Smooth muscle cell of the brain vasculature (primary cell): ENCODE measurements around the gene NAA15.
"Not testable (repeated sequence)": the region's sequence is repeated elsewhere in the genome, so short reads cannot be mapped to it uniquely, and the experiment has no call there.

ENCODE experiments used
- DNase-seq: peaks from one replicate; pipeline ENCODE4 v3.0.0-alpha.2; 2012; ENCODE audit warnings: low read depth, low spot score

Gene NAA15

DNA sequence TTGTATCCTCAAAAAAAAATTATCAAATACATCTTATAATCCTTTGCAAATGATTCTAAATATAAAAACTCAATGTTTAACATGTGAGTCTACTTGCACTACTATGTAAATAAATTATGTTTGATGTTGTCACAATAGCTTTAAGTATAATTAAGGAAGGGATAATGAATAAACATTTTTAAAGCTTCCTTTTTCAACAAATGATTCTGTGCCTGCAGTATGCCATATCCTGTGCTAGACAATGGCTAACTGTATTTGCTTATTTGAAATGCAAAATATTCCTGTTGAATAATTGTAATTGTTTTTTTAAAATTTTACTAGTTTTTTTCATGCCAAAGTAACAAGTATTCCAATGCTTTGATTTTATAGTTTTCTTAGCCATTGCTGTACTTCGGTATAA lies 60.0 kb downstream of the NAA15 start:
- no peak for DNase-seq

DNA sequence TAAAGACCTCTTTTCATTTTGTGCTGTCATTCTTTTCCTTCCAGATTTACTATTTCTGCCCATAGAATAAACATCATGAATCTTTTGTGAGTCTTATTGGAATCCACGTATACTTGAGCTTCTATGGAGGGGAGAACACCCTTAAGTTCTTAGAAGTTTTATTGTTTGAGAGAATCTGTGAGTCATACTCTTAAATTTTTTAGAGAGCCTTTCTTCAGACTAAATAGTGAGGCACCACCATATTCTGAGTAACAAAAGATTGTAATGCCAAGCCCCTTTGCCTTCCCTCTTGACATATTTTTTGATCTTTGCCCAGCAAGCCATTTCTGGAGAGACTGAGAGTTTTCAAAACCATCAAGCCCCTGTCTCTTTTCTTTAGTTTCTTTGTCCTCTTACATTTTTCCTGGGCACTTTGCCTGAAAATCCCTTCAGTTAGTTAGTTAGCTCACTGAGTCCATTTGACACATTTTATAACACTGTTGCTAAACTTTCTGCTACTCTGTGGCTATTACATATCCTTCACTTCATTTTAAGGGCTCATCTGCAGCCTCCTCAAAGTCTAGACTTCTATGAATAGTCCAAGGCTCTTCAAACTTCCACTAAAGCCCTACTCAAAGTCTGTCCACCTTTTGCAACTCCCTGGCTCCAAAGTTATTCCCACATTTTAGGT lies 66.3 kb downstream of the NAA15 start:
- no peak for DNase-seq

DNA sequence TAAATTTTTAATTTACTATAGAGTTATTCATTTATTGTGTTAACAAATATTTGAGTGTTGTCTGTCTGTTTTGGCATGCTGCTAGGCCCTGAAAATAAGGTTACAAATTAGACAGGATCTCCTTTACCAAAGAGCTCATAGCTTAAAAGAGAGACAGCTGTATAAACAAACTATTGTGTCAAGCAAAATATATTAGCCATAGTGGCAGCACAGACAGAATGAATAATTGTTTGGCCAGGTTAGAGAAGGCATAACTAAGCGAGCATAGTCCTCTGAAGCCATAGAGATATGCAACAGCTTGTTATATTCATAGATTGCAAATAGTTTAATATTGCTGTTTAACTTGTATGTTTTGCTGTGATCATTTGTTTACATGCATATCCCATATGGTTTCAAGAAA lies 67.7 kb downstream of the NAA15 start:
- DNase-seq: peak; percentile 26

DNA sequence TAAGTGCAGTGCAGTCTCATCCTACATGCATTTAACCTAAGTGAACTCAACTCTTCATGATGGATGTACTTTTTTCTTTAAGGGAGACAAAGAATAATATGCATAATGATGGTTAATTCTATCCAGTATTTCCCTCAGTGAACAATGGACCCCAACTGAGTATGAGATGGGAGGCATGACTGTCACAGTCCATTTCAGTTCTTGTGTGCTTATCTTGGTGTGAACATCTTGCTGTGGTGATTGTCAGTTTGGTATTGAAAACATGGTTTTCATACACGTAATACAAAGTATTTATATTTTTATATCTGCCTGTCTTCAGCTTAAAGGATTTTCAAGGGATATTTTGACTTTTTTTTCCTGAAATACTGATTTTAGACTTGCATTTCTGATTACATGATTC lies 72.9 kb downstream of the NAA15 start:
- DNase-seq: no peak

DNA sequence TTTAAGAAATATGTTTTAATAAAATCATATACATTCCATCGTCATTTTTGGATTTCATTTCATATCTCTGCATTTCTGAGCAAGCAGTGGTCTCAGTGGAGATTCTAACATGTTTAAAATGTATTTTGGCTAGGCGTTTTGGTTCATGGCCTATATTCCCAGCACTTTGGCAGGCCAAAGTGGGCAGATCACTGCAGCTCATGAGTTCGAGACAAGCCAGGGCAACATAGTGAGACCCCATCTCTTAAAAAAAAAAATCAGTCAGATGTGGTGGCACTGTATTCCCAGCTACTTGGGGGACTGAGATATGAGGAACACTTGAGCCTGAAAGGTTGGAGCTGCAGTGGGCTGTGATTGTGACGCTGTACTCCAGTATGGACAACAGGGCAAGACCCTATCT lies 85.1 kb downstream of the NAA15 start:
- no peak for DNase-seq

DNA sequence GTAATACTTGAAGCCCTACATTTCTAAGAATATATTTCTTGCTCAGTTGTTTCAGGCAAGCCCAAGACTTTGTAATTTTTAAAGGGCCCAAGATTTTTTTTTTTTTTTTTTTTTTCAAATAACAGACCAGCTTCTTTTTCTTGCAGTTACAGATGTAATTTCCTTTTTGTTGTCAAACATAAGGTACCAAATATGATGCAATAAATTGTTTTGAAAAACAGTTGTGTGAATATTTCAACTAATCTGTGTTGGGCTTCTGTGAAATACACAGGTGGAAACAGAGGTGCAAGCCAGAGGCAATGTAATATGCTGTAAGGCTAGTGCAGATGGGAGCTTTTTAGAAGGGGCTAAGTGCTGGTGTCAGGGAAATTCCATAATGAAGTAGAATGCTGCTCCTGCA lies 87.8 kb downstream of the NAA15 start:
- DNase-seq: no peak

DNA sequence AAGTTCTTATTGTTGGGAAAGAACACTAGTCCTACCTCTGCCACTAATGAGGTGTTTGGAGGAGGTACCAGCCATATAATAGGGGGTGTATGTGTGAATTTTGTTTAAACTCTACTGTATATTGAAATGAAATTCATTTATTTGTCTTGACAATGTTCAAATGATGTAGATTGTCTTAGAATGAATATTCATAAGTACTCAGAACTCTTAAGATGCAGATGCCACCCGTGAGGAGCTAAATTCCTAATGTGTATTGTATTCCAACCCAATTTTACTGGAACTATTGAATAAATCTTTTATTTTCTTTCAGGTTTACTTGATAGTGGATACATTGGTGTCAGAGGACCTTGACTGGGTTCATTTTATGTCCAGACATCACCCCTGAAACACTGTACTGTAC lies 88.7 kb downstream of the NAA15 start:
- no peak for DNase-seq

DNA sequence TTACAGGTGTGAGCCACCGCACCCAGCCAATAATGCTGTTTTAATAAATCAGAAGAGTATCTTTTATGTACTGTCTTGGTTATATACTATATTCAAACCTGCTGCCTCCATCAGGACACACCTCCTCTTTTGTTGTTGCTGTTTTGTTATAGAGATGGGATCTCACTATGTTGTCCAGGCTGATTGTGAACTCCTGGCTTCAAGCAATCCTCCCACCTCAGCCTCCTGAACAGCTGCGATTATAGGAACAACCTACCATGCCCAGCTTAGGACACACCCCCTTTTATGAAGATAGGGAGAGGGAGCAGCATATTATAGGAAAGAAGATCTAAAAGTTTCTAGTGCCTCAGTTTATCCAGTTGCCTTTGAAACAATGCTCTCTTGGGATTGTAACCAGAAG lies 90.4 kb downstream of the NAA15 start:
- no peak for DNase-seq

DNA sequence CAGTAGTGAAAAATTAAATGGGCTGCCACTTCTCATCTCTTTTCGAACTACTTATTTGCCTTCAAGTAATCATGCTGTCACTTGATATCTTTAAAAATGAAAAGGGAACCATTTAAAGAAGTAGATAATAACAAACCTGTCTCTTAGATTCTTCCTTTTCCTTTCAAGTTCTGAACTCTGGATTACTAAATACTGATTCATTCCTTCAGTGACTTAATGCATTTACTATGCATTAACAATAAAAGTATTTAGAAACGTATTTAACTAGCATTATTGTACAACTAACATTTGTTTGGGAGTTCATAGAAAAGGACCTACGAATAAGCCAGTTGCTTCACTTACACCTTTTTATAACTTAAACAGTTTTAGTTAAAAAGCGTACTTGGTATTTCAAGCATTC lies 91.5 kb downstream of the NAA15 start:
- DNase-seq: no peak

DNA sequence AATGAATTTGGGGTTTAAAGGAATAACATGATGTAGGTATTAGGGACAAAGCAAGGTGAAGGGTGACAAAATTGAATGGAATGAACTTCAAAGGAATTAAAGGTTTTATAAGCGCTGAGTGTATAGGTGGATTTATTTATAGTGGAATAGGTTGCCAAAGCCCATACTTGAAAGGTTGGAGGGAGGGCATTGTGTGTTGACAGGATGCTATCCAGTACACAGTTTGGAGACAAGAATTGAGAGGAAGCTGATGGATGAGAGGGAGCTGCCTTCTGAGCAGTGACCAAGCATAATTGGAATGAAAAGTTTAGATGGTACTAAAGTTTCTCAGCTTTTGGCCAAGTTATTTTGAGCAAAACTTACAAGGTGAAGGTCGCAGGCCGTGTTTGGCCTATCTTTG lies 100.1 kb downstream of the NAA15 start:
- no peak for DNase-seq

DNA sequence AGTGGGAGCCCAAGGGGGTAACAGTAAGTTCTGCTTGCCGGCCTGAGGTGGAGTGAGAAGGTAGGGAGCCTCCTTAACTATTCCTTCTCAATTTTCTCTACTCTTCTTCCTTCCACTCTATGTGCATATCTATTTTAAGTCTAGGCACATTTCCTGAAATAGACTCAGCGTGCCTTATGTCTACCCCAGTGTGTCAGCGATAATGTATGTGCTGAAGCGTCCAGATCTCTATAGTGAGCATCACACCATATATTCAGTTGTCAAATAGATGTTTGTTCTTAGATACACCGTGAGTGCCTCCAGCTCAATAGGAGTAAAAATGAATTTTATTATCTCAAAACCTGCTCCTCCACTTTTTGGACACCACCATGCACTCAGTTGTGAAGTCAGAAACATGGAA lies 101.1 kb downstream of the NAA15 start:
- no peak for DNase-seq

DNA sequence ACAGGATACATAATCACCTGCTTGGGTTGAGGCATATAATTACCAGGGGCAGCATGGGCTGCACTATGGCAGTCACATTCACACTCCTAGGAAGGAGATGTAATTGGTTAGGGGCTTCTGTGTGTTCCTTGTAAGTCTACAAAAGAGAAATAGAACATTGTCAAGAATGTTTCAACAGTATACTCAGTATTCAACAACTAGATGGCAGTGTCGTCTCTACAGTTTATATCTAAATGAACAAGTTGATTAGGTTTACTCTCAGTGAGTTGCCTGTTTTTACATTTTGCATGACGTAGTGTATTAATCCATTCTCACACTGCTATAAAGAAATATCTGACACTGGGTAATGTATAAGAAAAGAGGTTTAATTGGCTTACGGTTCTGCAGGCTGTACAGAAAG lies 102.2 kb downstream of the NAA15 start:
- no peak for DNase-seq

DNA sequence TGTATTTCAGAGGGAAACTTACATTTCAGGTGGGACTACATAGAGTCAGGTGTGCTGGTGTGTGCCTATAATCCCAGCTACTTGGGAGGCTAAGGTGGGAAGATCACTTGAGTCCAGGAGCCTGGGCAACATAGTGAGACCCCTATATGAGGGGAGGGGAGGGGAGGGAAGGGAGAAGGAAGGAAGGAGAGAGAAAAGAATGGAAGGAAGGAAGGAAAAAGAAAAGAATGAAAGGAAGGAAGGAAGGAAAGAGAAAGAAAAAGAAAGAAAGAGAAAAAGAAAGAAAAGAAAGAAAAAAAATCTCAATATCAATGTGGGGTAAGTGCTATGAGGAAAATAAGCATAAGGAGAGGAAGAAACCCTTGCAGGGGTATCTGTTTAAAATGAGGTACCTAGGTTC lies 109.0 kb downstream of the NAA15 start:
- no peak for DNase-seq

DNA sequence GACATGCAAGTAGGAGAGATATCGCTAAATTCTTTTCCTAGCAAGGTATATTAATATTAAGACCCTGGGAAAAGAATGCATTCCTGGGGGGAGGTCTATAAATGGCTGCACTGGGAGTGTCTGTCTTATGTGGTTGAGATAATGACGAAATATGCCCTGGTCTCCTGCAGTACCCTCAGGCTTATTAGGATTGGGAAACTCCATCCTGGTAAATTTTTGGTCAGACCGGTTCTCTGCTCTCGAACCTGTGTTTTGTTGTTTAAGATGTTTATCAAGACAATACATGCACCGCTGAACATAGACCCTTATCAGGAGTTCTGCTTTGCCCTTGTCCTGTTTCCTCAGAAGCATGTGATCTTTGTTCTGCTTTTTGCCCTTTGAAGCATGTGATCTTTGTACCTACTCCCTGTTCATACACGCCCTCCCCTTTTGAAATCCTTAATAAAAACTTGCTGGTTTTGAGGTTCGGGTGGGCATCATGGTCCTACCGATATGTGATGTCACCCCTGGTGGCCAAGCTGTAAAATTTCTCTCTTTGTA lies 113.4 kb downstream of the NAA15 start:
- not testable (repeated sequence) for DNase-seq

DNA sequence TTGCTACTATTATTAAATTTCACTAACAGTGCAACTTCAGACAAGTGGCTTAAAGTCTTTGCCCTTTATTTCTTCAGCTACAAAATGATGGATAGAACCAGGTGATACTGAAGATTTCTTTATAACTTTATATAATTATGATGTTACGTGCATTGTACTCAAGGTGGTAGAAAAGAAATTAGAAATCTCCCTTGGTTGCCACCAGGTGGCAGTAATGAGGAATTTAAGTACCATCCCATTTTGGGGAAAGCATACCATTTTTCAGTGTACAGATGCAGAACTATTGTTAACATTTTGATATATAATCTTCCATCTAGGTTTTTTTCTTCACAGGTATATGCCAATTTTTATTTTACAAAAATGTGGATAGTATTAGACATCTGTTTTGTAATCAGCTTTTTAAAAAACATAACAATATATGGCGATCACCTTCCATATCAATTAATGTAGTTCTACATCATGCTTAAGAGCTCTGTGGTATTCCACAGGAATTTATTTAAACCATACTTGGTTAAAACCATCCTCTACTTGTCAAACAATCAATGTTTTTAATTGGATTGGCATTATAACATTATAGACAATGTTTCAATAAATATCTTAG lies 114.9 kb downstream of the NAA15 start:
- DNase-seq: peak; percentile 28

DNA sequence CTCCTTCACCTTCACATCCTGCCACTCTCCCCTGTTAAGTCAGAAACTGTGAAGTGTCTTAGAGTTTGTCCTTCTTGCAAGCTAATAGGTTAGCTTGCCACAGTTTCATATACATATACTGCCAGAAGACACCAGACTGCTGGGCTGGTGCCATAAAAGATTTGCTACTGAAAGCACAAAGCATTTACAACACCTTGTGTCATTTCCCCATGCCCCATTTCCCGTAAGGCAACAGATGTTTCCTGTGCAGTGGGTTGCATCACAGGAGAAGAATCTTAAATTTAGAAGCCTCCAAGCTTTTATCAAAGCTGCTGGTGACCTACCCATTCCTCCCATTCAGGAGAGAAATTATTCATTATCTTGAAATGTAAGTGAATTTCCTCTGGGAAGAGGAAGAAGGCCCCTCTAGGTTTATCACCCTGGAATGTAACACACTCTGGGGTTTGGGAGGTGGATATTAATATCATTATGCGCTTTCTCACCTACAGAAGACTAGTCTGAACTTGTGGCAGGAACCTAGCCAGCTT lies 118.1 kb downstream of the NAA15 start:
- DNase-seq: no peak

DNA sequence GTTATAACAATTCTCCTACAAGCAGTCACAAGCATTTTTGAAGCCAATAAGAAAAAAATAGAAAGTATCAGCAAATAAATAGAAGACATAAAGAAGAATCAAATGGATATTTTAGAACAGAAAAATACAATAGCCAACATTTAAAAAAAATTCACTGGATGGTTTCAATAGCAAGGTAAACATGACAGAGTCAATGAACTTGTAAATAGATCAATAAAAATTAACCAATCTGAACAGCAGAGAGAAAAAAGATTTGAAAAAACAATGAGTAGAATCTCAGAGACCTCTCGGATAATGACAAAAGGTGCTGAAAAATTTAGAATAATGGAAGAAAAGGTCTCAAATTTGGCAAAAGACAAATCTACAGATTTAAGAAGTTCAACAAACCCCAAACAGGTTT lies 119.3 kb downstream of the NAA15 start:
- DNase-seq: no peak

DNA sequence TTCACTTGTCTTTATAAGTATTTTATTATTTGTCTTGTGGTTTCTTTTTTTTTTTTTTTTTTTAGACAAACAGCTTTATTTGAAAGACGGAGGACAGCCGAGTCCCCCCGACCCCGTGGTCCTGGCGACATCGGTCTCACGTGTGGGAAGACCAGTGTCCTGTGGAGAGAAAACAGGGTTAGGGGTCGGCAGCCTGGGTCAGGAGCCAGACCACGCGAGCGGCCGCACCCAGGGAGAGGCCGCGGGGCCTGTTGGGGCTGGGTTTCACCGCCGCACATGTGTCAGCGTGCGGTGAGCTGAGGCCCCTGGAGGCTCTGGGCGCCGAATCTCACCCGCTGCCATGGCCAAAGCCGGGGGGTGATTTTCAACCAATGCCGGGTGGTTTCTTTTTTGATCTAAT lies 134.8 kb downstream of the NAA15 start:
- no peak for DNase-seq

DNA sequence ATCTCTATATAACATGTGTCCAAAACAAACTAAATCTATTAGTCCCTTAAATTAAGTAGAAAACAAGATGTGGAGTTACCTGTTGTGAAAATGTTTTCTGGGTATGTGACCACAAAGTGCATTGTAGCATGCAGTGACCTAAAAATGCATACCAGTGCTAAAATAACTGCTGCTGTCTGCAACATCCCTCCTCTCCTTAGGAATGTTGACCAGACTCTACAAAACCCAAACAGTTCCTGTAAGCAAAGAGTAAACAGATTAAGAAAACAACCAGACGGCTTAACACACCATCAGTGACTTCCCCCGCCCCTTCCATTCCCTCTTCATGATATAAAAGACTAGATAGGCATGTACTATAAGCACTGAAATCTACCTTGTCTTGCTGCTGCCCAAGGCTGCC lies 136.8 kb downstream of the NAA15 start:
- no peak for DNase-seq

DNA sequence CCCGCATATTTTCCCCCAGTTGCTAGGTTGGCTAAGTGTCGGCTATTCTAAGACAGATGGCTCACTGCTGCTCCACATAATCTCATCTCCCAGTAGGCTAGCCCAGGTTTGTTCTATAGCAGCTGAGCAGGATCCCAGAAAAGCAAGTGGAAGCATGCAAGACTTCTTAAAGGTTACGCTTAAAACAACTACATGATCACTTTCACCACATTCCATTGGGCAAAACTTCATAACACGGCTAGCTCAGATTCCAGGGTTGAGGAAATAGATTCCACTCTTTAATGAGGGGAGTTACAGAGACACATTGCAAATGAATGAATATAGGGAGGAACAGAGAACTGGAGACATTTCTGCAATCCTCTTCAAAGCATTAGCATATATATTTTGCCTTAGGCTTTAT lies 139.7 kb downstream of the NAA15 start:
- no peak for DNase-seq

DNA sequence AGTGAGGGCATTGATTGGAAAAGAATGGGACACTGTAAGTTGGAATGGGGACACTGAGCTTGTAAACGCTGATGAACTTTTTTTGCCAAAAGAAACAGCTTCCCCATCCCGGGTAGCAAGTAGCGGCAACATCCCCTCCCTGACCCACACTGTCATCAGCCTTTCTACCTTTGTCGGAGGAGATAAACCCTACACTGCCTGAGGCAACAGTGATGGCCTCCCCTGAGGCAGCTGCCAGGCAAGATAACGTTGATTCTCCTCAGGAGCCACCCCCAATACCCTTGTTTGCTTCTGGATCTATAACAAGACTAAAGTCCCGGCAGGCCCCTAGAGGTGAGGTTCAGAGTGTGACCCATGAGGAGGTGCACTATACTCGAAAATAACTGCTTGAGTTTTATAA lies 142.4 kb downstream of the NAA15 start:
- no peak for DNase-seq

DNA sequence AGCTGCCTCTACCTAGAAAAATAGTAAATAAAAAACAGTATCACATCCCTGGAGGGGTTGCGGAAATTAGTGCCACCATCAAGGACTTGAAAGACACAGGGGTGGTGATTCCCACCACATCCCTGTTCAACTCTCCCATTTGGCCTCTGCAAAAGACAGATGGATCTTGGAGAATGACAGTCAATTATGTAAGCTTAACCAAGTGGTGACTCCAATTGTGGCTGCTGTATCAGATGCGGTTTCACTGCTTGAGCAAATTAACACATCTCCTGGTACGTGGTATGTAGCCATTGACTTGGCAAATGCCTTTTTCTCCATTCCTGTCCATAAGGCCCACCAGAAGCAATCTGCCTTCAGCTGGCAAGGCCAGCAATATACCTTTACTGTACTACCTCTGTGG lies 143.6 kb downstream of the NAA15 start:
- not testable (repeated sequence) for DNase-seq

DNA sequence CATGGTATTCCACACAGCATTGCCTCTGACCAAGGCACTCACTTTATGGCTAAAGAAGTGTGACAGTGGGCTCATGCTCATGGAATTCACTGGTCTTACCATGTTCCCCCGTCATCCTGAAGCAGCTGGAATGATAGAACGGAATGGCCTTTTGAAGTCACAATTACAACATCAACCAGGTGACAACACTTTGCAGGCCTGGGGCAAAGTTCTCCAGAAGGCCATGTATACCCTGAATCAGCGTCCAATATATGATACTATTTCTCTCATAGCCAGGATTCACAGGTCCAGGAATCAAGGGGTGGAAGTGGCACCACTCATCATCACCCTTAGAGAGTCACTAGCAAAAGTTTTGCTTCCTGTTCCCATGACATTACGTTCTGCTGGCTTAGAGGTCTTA lies 145.8 kb downstream of the NAA15 start:
- DNase-seq: not testable (repeated sequence)
